Neural crest cell (in vitro differentiated cells): ENCODE data around the gene CLCN2. TPM values are rescaled to one million over a fixed set of nuclear protein-coding genes. Genes with fewer than 3 reads are reported as not detected.

ENCODE experiments used
- DNase-seq: peaks from one replicate; pipeline ENCODE4 v3.0.0; 2021; ENCODE audit warnings: low read depth, mixed read lengths, low spot score
- H3K27ac Mint-ChIP-seq: one replicate; pipeline ENCODE4 v1.8.0; 2021; ENCODE audit warnings: mild to moderate bottlenecking, mixed read lengths; ENCODE audit not compliant: unreplicated experiment
- H3K27me3 Mint-ChIP-seq: 2 replicates; pipeline ENCODE4 v1.8.0; 2021; ENCODE audit warnings: low read depth, mild to moderate bottlenecking, mixed read lengths
- H3K36me3 Mint-ChIP-seq: 2 replicates; pipeline ENCODE4 v1.8.0; 2021; ENCODE audit warnings: low read depth, mild to moderate bottlenecking, mixed read lengths
- H3K4me1 Mint-ChIP-seq: 2 replicates; pipeline ENCODE4 v1.8.0; 2021; ENCODE audit warnings: mixed read lengths
- H3K4me3 Mint-ChIP-seq: one replicate; pipeline ENCODE4 v1.8.0; 2021; ENCODE audit warnings: mild to moderate bottlenecking, mixed read lengths
- H3K9me3 Mint-ChIP-seq: 2 replicates; pipeline ENCODE4 v1.8.0; 2021; ENCODE audit warnings: mixed read lengths
- CTCF ChIP-seq: fragments of 200-600 bp; sonication (generic); conservative IDR thresholded peaks from 2 replicates; pipeline ENCODE4 v1.5.0; 2021; ENCODE audit warnings: antibody characterized with exemption, mild to moderate bottlenecking
- total RNA-seq: library from RNA; stranded (reverse); gene quantifications from 2 replicates; pipeline ENCODE4 v1.2.1, GENCODE V29; 2021

Gene CLCN2
- total RNA-seq, 1 donor from 2014 or later = 23.6 TPM

GRCh38 chr3:184352149-184352785 is 9.1 kb downstream of the CLCN2 start:
- H3K4me3 Mint-ChIP-seq = peak overlapping the region; percentile 53
- H3K9me3 Mint-ChIP-seq = no peaks in the 10 kb centered on the region
- H3K27ac Mint-ChIP-seq = peak overlapping the region; percentile 63
- TF ChIP-seq CTCF = no peak
- no peak for DNase-seq
- H3K36me3 Mint-ChIP-seq = peaks cover 13% of the 10 kb centered on the region
- H3K27me3 Mint-ChIP-seq = no peaks in the 10 kb centered on the region
- H3K4me1 Mint-ChIP-seq = peaks cover 30% of the 10 kb centered on the region

GRCh38 chr3:184351511-184352148 is 9.8 kb downstream of the CLCN2 start:
- H3K9me3 Mint-ChIP-seq = no peaks in the 10 kb centered on the region
- H3K4me3 Mint-ChIP-seq = peak overlapping the region; percentile 56

GRCh38 chr3:184350618-184351017 is 10.8 kb downstream of the CLCN2 start:
- no peak for DNase-seq
- Mint-ChIP-seq H3K4me3 (no peak overlapping the region), H3K9me3 (no peaks in the 10 kb centered on the region), H3K27me3 (no peaks in the 10 kb centered on the region), H3K36me3 (peaks cover 13% of the 10 kb centered on the region), H3K4me1 (peaks cover 33% of the 10 kb centered on the region), H3K27ac (no peak overlapping the region)
- TF ChIP-seq CTCF = no peak

More at GRCh38 chr3:184351511-184352148, 9.8 kb downstream of the CLCN2 start:
- Mint-ChIP-seq H3K27me3 (no peaks in the 10 kb centered on the region), H3K4me1 (peaks cover 30% of the 10 kb centered on the region), H3K36me3 (peaks cover 13% of the 10 kb centered on the region), H3K27ac (peak overlapping the region; percentile 83)
- no peak for TF ChIP-seq CTCF
- no peak for DNase-seq

GRCh38 chr3:184349563-184350470 is 11.6 kb downstream of the CLCN2 start:
- TF ChIP-seq CTCF = no peak
- Mint-ChIP-seq H3K27ac (no peak overlapping the region), H3K9me3 (no peaks in the 10 kb centered on the region), H3K4me3 (no peak overlapping the region), H3K27me3 (no peaks in the 10 kb centered on the region), H3K4me1 (peaks cover 30% of the 10 kb centered on the region), H3K36me3 (peaks cover 10% of the 10 kb centered on the region)
- DNase-seq = no peak

- no peaks in the 10 kb centered on the region for H3K27me3 Mint-ChIP-seq
- H3K36me3 Mint-ChIP-seq = peaks cover 10% of the 10 kb centered on the region
- DNase-seq = no peak
- H3K27ac Mint-ChIP-seq = no peak overlapping the region
- no peaks in the 10 kb centered on the region for H3K9me3 Mint-ChIP-seq
- no peak for TF ChIP-seq CTCF
- H3K4me3 Mint-ChIP-seq = no peak overlapping the region
- peaks cover 30% of the 10 kb centered on the region for H3K4me1 Mint-ChIP-seq
These were observed 13.4 kb downstream of the CLCN2 start for GRCh38 chr3:184348057-184348382.
